ENCODE results near the gene KIF24.
"Not testable (repeated sequence)": the region's sequence is repeated elsewhere in the genome, so short reads cannot be mapped to it uniquely, and the experiment has no call there.

Gene KIF24

GRCh38 chr9:34365282-34365681, 36.2 kb upstream of the KIF24 start:
- DNase-seq, result no peak

GRCh38 chr9:34363619-34364351, 34.7 kb upstream of the KIF24 start:
- no peak for DNase-seq

- no peak for DNase-seq
These were observed 33.6 kb upstream of the KIF24 start for GRCh38 chr9:34362614-34363214.

GRCh38 chr9:34352957-34353356, 23.9 kb upstream of the KIF24 start:
- DNase-seq, result not testable (repeated sequence)

- DNase-seq, result not testable (repeated sequence)
These were observed 23.1 kb upstream of the KIF24 start for GRCh38 chr9:34352122-34352652.

GRCh38 chr9:34349324-34349723, 20.3 kb upstream of the KIF24 start:
- DNase-seq, result no peak

- DNase-seq, result no peak
These were observed 18.7 kb upstream of the KIF24 start for GRCh38 chr9:34347800-34348158.

DNA sequence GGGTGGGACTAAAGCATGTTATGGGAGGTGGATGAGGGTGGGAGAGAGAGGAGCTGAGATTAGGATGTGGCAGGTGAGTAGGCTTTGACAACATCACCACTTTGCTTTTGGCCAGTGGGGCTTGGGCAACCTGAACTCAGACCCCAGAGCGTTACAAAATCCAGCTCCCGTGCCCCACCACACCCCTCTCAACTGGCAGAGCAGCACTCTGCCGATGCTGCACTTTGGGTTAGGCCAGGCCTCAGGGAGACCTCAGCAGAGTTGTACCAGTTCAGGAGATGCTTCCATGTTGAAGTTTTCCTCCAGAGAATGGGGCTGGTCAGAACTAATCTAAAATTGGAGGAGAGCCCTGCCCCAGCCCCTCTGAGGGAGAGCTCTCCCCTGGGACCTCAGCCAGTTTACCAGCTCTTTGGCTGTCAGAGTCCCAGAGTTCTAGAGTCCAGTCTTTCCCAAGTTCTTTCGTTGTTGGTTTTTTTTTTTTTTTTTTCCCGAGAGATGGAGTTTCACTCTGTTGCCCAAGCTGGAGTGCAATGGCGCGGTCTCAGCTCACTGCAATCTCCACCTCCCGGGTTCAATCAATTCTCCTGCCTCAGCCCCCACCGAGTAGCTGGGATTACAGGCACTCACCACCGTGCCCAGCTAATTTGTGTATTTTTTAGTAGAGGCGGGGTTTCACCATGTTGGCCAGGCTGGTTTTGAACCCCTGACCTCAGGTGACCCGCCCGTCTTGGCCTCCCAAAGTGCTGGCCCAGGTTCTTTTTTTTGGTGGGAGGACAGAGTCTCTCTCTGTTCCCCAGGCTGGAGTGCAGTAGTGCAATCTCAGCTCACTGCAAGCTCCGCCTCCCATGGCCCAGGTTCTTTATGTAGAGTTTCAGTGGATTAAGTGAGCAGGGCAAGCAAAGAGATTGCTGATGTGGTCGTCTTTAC, 18.1 kb upstream of the KIF24 start:
- DNase-seq, result no peak

- no peak for DNase-seq
These were observed 14.5 kb upstream of the KIF24 start for GRCh38 chr9:34343605-34344004.

DNA sequence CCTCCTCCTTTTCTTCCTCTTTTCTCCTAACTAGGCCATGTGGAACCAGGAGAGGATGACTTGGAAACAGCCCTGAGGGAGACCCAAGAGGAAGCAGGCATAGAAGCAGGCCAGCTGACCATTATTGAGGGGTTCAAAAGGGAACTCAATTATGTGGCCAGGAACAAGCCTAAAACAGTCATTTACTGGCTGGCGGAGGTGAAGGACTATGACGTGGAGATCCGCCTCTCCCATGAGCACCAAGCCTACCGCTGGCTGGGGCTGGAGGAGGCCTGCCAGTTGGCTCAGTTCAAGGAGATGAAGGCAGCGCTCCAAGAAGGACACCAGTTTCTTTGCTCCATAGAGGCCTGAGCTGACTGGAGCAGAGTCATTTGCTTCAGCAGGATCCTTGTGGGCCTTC, 14.0 kb upstream of the KIF24 start:
- DNase-seq, result no peak

DNA sequence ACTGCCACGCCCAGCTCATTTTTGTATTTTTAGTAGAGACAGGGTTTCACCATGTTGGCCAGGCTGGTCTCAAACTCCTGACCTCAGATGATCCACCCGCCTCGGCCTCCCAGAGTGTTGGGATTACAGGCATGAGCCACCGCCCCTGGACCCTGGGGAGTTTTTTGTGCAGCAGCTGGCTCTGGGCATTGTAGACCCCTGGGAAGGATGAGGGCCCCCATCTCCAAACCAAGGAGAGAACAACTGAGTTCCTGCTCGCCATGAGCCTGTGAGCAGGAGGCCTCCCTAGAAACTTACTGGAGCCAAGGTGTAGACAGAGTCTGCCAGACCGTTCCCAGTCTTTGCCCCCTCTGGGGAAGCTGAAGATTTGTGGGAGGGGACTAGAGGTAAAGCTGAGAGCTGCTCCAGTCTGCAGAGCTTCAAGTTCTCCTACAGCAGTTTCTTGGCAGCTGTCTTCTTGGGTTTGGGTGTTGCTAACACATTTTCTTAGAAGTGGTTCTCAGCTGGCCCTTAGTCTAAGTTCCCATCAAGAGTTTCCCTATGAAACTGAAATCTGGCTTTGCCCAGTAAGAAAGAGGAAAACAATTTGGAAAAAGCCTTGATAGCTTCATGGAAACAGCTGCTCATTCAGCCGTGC, 12.7 kb upstream of the KIF24 start:
- DNase-seq, result no peak

GRCh38 chr9:34338665-34339385, 9.8 kb upstream of the KIF24 start:
- DNase-seq, result no peak

GRCh38 chr9:34338079-34338478, 9.0 kb upstream of the KIF24 start:
- DNase-seq, result not testable (repeated sequence)

DNA sequence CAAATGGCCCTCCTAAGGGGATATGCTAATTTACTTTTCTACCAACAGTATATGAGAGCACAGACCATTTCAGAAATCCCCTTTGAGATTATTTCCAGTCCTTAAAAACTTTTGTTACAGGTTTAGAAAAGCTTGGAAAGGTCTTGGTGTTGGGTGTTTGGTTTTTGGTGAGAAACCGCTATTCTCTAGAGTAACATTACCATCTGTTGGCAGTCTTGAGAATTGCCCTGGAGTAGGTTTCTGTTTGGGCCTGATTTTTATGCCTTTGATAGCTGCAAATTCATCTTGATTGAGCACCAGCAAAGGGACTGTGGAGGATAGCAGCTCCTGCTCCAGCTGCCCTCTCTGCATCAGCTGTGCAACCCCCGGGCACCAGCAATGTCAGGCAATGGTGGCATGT, 8.3 kb upstream of the KIF24 start:
- peak; percentile 5 for DNase-seq

GRCh38 chr9:34335376-34335775, 6.3 kb upstream of the KIF24 start:
- no peak for DNase-seq

GRCh38 chr9:34334916-34335315, 5.8 kb upstream of the KIF24 start:
- DNase-seq, result no peak

- no peak for DNase-seq
These were observed 5.3 kb upstream of the KIF24 start for GRCh38 chr9:34334337-34334824.

- DNase-seq, result no peak
These were observed 4.8 kb upstream of the KIF24 start for GRCh38 chr9:34333836-34334235.

DNA sequence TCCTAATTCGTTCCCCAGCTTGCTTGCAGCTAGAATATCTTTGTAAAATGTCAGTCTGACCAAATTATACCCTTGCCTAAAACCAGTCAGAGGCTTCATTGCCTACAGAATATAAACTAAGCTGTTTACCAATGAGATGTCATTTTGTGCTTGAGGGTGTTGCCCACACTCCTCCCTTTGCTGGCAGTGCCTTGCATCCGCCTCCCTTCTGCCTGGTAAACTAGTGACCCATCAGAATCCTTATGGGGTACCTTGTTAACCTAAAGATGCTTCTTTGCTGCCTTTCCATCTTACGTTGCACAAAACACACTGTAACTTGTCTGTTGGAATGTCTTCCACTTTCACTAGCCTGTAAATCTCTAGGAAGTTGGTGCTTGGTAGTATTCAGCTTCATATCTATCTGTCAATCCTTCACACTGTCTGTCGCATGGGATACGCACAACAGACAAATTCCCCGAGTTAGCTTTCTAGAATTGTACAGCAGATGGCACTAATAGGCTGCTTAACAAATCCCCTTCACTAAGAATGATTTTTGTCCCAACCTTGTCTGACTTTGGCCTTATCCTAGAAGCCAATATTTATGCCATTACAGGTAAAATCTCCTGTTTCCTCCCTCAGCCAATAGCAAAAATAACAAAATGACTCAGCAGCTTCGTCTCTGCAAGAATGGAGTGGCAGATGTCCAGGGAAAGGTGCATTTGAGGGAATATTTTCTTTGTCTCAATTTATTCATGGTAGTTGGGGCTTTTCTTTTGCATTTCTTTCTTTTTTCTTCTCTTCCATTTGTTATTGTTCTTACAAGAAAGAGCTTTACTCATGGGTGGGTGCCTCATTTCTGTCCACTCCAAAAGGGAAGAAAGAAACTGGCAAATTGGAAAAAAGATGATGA, 3.3 kb upstream of the KIF24 start:
- DNase-seq, result peak; percentile 45

- DNase-seq, result no peak
These were observed 2.1 kb upstream of the KIF24 start for GRCh38 chr9:34331196-34331595.

GRCh38 chr9:34328500-34328986, 525 bp downstream of the KIF24 start:
- no peak for DNase-seq

All from CD4-positive, alpha-beta T cell treated with Interleukin-21 for 1 hour (primary cell).